Measurements from ENCODE around the gene APLP2. TPM values are rescaled to one million over a fixed set of nuclear protein-coding genes. Genes with fewer than 3 reads are reported as not detected.

The APLP2 gene
- total RNA-seq, 1 experiment from 2014 or later = 210 TPM

DNA sequence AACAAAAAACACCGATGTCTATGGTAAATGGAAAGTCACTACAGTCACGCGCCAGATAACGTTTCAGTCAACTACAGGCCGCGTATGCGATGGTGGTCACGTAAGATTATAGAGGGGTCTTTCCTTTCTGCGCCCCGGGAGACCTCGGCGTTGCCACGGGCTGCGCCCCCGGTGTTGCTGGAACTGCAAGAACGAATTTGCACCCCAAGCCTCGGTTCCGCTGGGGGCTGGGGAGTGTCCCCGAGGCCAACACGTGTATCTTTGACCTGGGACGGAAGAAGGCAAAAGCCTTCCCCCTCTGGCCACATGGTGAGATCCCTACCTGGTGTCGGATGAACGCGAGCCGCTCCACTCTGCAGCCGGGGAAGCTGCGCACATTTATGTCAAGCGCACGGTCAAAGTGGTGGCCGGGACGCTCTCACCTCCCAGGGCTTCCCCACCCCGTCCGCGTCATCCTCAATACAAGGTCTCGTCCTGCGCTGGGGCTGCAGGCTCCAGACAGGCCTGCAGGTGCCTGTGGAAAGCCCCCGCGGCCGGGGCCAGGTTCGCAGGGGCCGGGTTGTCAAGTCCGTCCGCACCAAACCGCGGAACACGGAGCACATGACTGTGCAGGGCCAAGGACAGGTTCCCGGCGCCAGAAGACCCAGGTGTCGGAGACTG lies 29.3 kb upstream of the APLP2 start (continued):
- TF ChIP-seq, protein P1, sequence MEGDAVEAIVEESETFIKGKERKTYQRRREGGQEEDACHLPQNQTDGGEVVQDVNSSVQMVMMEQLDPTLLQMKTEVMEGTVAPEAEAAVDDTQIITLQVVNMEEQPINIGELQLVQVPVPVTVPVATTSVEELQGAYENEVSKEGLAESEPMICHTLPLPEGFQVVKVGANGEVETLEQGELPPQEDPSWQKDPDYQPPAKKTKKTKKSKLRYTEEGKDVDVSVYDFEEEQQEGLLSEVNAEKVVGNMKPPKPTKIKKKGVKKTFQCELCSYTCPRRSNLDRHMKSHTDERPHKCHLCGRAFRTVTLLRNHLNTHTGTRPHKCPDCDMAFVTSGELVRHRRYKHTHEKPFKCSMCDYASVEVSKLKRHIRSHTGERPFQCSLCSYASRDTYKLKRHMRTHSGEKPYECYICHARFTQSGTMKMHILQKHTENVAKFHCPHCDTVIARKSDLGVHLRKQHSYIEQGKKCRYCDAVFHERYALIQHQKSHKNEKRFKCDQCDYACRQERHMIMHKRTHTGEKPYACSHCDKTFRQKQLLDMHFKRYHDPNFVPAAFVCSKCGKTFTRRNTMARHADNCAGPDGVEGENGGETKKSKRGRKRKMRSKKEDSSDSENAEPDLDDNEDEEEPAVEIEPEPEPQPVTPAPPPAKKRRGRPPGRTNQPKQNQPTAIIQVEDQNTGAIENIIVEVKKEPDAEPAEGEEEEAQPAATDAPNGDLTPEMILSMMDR (IDR thresholded peaks at IDR 0.05 in 2 of 3, conservative IDR thresholded peaks at IDR 0.05 in 1 of 3; ENCODE audit: borderline replicate concordance in 1 of 3, insufficient read depth in 1 of 3, low read depth in 2 of 3, low read length in 2 of 3) = no peak
- TF ChIP-seq SP1 (IDR thresholded peaks at IDR 0.05; ENCODE audit: low read depth) = no peak

DNA sequence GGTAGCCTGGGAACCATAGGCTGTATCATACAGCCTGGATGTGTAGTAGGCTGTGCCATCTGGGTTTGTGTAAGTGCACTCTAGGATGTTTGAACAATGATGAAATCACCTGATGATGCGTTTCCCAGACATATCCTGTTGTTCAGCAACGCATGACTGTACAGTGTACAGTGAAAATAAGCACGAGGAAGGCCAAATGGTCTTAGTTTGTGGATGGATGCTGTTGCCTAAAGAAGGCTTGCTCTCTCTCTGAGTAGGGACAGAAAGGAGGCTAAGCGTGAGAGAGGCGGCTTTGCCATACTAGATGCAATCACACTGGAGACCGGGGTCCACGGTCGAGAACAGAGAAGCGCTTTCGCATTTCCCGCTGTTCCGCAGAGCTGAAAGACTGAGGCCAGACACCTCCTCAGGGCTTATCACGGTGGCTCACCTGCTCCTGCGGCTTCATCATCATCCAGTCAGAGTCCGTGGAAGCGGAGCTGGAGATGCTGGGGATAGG lies 27.6 kb upstream of the APLP2 start:
- Histone ChIP-seq H3K27ac (ENCODE audit: low read depth, low read length) (no peak overlapping the region), H3K9me3 (ENCODE audit: control insufficient read depth in 1 of 2, insufficient read depth in 1 of 2, low read depth in 1 of 2, low read length in 2 of 2) (no peaks in the 10 kb centered on the region), H3K4me2 (ENCODE audit: low read length) (no peak overlapping the region), H3K4me1 (ENCODE audit: control insufficient read depth in 1 of 2, insufficient read depth in 2 of 2, low read length in 2 of 2) (no peaks in the 10 kb centered on the region; a peak in 1 of 4 replicates), H4K20me1 (ENCODE audit: insufficient read depth) (no peaks in the 10 kb centered on the region), H3K27me3 (ENCODE audit: insufficient read depth, low read length) (no peaks in the 10 kb centered on the region), H3K9me2 (ENCODE audit: insufficient read depth) (no peaks in the 10 kb centered on the region), H3K9ac (ENCODE audit: low read length) (no peak overlapping the region), H3K36me3 (ENCODE audit: control insufficient read depth in 1 of 2, insufficient read depth in 2 of 2, low read length in 2 of 2) (no peaks in the 10 kb centered on the region), H2AFZ (ENCODE audit: low read depth, low read length, poor library complexity, severe bottlenecking) (no peak overlapping the region), H3K4me3 (replicated peaks in 1 of 2; ENCODE audit: low read depth in 1 of 2, low read length in 2 of 2) (no peak overlapping the region), H3K79me2 (ENCODE audit: insufficient read depth, low read length) (no peaks in the 10 kb centered on the region)
- ChIA-PET POLR2A (interaction anchor here (0.6 kb wide), 1 partner anchor 40 kb away, joined by 7 read pairs; the partner anchor contains the start of gene PRDM10), RAD21 (ENCODE audit: low non-redundant PET in 1 of 2, low total read pairs in 2 of 2, uncharacterized antibody in 2 of 2, unreplicated experiment in 2 of 2) (no interaction called here), CTCF (no interaction called here)
- BruUV-seq (replicated peaks) = no TSS peak
- ATAC-seq = no peak
- intact Hi-C loops (cut with micrococcal nuclease) = no loop called here
- DNase-seq (ENCODE audit: low read depth, low spot score) = no peak
- no peak for TF ChIP-seq EZH2 (IDR thresholded peaks at IDR 0.05)
- TF ChIP-seq, protein P2, sequence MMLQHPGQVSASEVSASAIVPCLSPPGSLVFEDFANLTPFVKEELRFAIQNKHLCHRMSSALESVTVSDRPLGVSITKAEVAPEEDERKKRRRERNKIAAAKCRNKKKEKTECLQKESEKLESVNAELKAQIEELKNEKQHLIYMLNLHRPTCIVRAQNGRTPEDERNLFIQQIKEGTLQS (IDR thresholded peaks at IDR 0.05) = 0 out of 2 replicates have a peak, but pooled peaks have one; percentile 15
- TF ChIP-seq JUND (IDR thresholded peaks at IDR 0.05) = no peak
- TF ChIP-seq POLR2A (IDR thresholded peaks at IDR 0.05; ENCODE audit: borderline replicate concordance, extremely low read depth, insufficient read depth, insufficient read length) = no peak
- TF ChIP-seq, protein P1 (IDR thresholded peaks at IDR 0.05 in 2 of 3, conservative IDR thresholded peaks at IDR 0.05 in 1 of 3; ENCODE audit: borderline replicate concordance in 1 of 3, insufficient read depth in 1 of 3, low read depth in 2 of 3, low read length in 2 of 3) = no peak
- TF ChIP-seq CBX3 (IDR thresholded peaks at IDR 0.05; ENCODE audit: low read depth) = no peak
- TF ChIP-seq TCF7L2 (IDR thresholded peaks at IDR 0.05; ENCODE audit: borderline replicate concordance, extremely low read depth, insufficient read depth, insufficient read length) = no peak
